ENCODE measurements around the gene CDCA3.
"Not testable (repeated sequence)": the region's sequence is repeated elsewhere in the genome, so short reads cannot be mapped to it uniquely, and the experiment has no call there.

Gene CDCA3

GRCh38 chr12:6851153-6851920 lies at the start of gene CDCA3:
CDCA3 (minus strand) TSS chr12:6851286; CDS start chr12:6850952, 334 bp downstream.
- peak; percentile 41 to 97 (median 87) for DNase-seq

GRCh38 chr12:6899837-6900519 lies 48.9 kb upstream of the CDCA3 start:
- peak in 34 of 51 donors; percentile 14 to 76 (median 40) for DNase-seq

- no peak for DNase-seq
Measured at GRCh38 chr12:6899427-6899826, 48.3 kb upstream of the CDCA3 start.

- DNase-seq: no peak
Measured at GRCh38 chr12:6896846-6897435, 45.9 kb upstream of the CDCA3 start.

GRCh38 chr12:6894321-6894720 lies 43.2 kb upstream of the CDCA3 start:
- no peak for DNase-seq

- not testable (repeated sequence) for DNase-seq
Measured at GRCh38 chr12:6892683-6893082, 41.6 kb upstream of the CDCA3 start.

GRCh38 chr12:6891646-6892001 lies 40.5 kb upstream of the CDCA3 start:
- DNase-seq: no peak

GRCh38 chr12:6890789-6891645 lies 39.9 kb upstream of the CDCA3 start:
- DNase-seq: peak; percentile 56 to 100 (median 96)

- not testable (repeated sequence) for DNase-seq
Measured at GRCh38 chr12:6889775-6890573, 38.9 kb upstream of the CDCA3 start.

GRCh38 chr12:6888794-6889193 lies 37.7 kb upstream of the CDCA3 start:
- not testable (repeated sequence) for DNase-seq

GRCh38 chr12:6888360-6888759 lies 37.3 kb upstream of the CDCA3 start:
- no peak for DNase-seq

GRCh38 chr12:6887460-6887859 lies 36.4 kb upstream of the CDCA3 start:
- DNase-seq: no peak

GRCh38 chr12:6886206-6886999 lies 35.3 kb upstream of the CDCA3 start:
- DNase-seq: not testable (repeated sequence)

- no peak for DNase-seq
Measured at GRCh38 chr12:6884539-6884938, 33.5 kb upstream of the CDCA3 start.

GRCh38 chr12:6883683-6884082 lies 32.6 kb upstream of the CDCA3 start:
- DNase-seq: no peak

- DNase-seq: no peak
Measured at GRCh38 chr12:6883252-6883651, 32.2 kb upstream of the CDCA3 start.

- not testable (repeated sequence) for DNase-seq
Measured at GRCh38 chr12:6879824-6880223, 28.7 kb upstream of the CDCA3 start.

GRCh38 chr12:6874015-6874368 lies 22.9 kb upstream of the CDCA3 start:
- DNase-seq: not testable (repeated sequence)

GRCh38 chr12:6873094-6874014 lies 22.3 kb upstream of the CDCA3 start, which contains the start of gene SPSB2:
SPSB2 (minus strand) TSS chr12:6873303; CDS start chr12:6872901, 402 bp downstream.
- DNase-seq: peak; percentile 50 to 97 (median 89)

Data from hypothalamus (tissue), 51 donors.